Astrocyte (in vitro differentiated cells and primary cell): Measurements from ENCODE around the gene CREB3L1.

ENCODE experiments used
- CTCF ChIP-seq: IDR thresholded peaks from 2 replicates; pipeline ENCODE4 v1.5.1; 2011; ENCODE audit warnings: low read depth, mild to moderate bottlenecking, inconsistent platforms, low read length, moderate library complexity; ENCODE audit not compliant: insufficient read depth
- EZH2 ChIP-seq: IDR thresholded peaks from 2 replicates; pipeline ENCODE4 v1.6.1; 2012; ENCODE audit warnings: mild to moderate bottlenecking, low read length, inconsistent platforms; ENCODE audit not compliant: insufficient read depth

- no peak for TF ChIP-seq CTCF
- TF ChIP-seq EZH2: no peak
These were observed 64.0 kb downstream of the CREB3L1 start for GRCh38 chr11:46341454-46341853.
